ENCODE measurements around the gene ARAP3.

GRCh38 chr5:141618030-141618803, 63.8 kb downstream of the ARAP3 start:
- TF ChIP-seq CTCF (IDR thresholded peaks at IDR 0.05) (no peak), POLR2A (IDR thresholded peaks at IDR 0.05) (no peak)
